Measurements from ENCODE around the gene KIF4A.

DNA sequence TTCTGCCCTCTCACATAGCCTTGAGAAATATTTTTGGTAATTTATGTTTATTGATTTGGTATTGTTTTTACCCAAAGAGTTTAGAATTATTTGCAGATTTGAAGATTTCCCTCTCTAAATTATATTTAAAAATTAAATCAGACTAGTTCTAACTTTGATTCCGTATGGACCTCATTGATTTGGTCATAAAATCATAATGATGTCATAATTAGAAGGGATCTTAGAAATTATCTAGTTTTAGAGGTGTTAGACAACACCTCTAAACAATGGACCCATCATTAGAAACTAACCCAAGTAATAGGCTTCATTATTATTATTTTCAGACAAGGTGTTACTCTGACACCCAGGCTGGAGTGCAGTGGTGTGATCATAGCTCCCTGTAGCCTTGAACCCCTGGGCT, 178.8 kb downstream of the KIF4A start:
- TF ChIP-seq, protein P1, sequence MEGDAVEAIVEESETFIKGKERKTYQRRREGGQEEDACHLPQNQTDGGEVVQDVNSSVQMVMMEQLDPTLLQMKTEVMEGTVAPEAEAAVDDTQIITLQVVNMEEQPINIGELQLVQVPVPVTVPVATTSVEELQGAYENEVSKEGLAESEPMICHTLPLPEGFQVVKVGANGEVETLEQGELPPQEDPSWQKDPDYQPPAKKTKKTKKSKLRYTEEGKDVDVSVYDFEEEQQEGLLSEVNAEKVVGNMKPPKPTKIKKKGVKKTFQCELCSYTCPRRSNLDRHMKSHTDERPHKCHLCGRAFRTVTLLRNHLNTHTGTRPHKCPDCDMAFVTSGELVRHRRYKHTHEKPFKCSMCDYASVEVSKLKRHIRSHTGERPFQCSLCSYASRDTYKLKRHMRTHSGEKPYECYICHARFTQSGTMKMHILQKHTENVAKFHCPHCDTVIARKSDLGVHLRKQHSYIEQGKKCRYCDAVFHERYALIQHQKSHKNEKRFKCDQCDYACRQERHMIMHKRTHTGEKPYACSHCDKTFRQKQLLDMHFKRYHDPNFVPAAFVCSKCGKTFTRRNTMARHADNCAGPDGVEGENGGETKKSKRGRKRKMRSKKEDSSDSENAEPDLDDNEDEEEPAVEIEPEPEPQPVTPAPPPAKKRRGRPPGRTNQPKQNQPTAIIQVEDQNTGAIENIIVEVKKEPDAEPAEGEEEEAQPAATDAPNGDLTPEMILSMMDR (conservative IDR thresholded peaks at IDR 0.05; ENCODE audit: low read depth, low read length): no peak
- TF ChIP-seq POLR2A (IDR thresholded peaks at IDR 0.05; ENCODE audit: low read depth, low read length) (no peak), MAZ (IDR thresholded peaks at IDR 0.05; ENCODE audit: borderline replicate concordance, low read depth, low read length) (no peak), CEBPB (IDR thresholded peaks at IDR 0.05; ENCODE audit: low read depth, low read length) (no peak), RFX5 (IDR thresholded peaks at IDR 0.05; ENCODE audit: low read depth, low read length) (no peak)
